ENCODE data around the gene ATP6V1B1.

Gene ATP6V1B1

GRCh38 chr2:70919672-70920366 is 15.9 kb upstream of the ATP6V1B1 start:
- peak; percentile 96 for TF ChIP-seq CTCF (IDR thresholded peaks at IDR 0.05; ENCODE audit: control insufficient read depth, insufficient read depth, low read depth, low read length, missing control alignments)
- H3K4me3 ChIP-seq (ENCODE audit: control insufficient read depth, low read depth, low read length), result no peak overlapping the region
- DNase-seq (ENCODE audit: low read depth), result peak; percentile 33

GRCh38 chr2:70920367-70920715 is 15.4 kb upstream of the ATP6V1B1 start:
- no peak for DNase-seq (ENCODE audit: low read depth)
- no peak overlapping the region for H3K4me3 ChIP-seq (ENCODE audit: control insufficient read depth, low read depth, low read length)
- no peak for TF ChIP-seq CTCF (IDR thresholded peaks at IDR 0.05; ENCODE audit: control insufficient read depth, insufficient read depth, low read depth, low read length, missing control alignments)

- no peak overlapping the region for H3K4me3 ChIP-seq (ENCODE audit: control insufficient read depth, low read depth, low read length)
- DNase-seq (ENCODE audit: low read depth), result no peak
Measured at GRCh38 chr2:70921031-70921430, 14.7 kb upstream of the ATP6V1B1 start.

GRCh38 chr2:70921839-70922234 is 13.9 kb upstream of the ATP6V1B1 start:
- H3K4me3 ChIP-seq (ENCODE audit: control insufficient read depth, low read depth, low read length), result no peak overlapping the region
- no peak for DNase-seq (ENCODE audit: low read depth)
- no peak for TF ChIP-seq CTCF (IDR thresholded peaks at IDR 0.05; ENCODE audit: control insufficient read depth, insufficient read depth, low read depth, low read length, missing control alignments)

More at GRCh38 chr2:70921031-70921430, 14.7 kb upstream of the ATP6V1B1 start:
- TF ChIP-seq CTCF (IDR thresholded peaks at IDR 0.05; ENCODE audit: control insufficient read depth, insufficient read depth, low read depth, low read length, missing control alignments), result no peak

- H3K4me3 ChIP-seq (ENCODE audit: control insufficient read depth, low read depth, low read length), result no peak overlapping the region
- TF ChIP-seq CTCF (IDR thresholded peaks at IDR 0.05; ENCODE audit: control insufficient read depth, insufficient read depth, low read depth, low read length, missing control alignments), result no peak
- DNase-seq (ENCODE audit: low read depth), result no peak
Measured at GRCh38 chr2:70922235-70923234, 13.2 kb upstream of the ATP6V1B1 start.

- no peak overlapping the region for H3K4me3 ChIP-seq (ENCODE audit: control insufficient read depth, low read depth, low read length)
- TF ChIP-seq CTCF (IDR thresholded peaks at IDR 0.05; ENCODE audit: control insufficient read depth, insufficient read depth, low read depth, low read length, missing control alignments), result peak; percentile 28
- no peak for DNase-seq (ENCODE audit: low read depth)
Measured at GRCh38 chr2:70923378-70924015, 12.2 kb upstream of the ATP6V1B1 start.

Data from AG09309 (cell line).